Activated B cell treated with CpG ODN at 0.5 μM for 24 hours (primary cell): Measurements from ENCODE around the gene CHRND. TPM values are rescaled to one million over a fixed set of nuclear protein-coding genes. Genes with fewer than 3 reads are reported as not detected.

ENCODE experiments used
- ATAC-seq: fragments of 200-7000 bp; cut with Tn5 transposase; one replicate; pipeline ENCODE4 v1.10.0; 2021; ENCODE audit warnings: low read depth, mild to moderate bottlenecking, moderate library complexity
- CTCF ChIA-PET: fragments of 350-600 bp; sonication (Branson Sonifier 250); formaldehyde crosslinking; loops from one replicate; lab custom pipeline; 2021; ENCODE audit warnings: antibody characterized with exemption; lab: Charles Lee
- POLR2A ChIA-PET: fragments of 350-600 bp; sonication (Branson Sonifier 250); formaldehyde crosslinking; loops from one replicate; lab custom pipeline; 2021; ENCODE audit warnings: antibody characterized with exemption; lab: Charles Lee
- DNase-seq: peaks from one replicate; pipeline ENCODE4 v3.0.0; 2022
- H3K27ac Mint-ChIP-seq: one replicate; pipeline ENCODE4 v1.8.0; 2020; ENCODE audit warnings: mixed read lengths
- H3K27me3 Mint-ChIP-seq: one replicate; pipeline ENCODE4 v1.8.0; 2021; ENCODE audit warnings: mixed read lengths
- H3K36me3 Mint-ChIP-seq: one replicate; pipeline ENCODE4 v1.8.0; 2021; ENCODE audit warnings: low read depth, mixed read lengths
- H3K4me1 Mint-ChIP-seq: one replicate; pipeline ENCODE4 v1.8.0; 2021; ENCODE audit warnings: mixed read lengths
- H3K4me3 Mint-ChIP-seq: one replicate; pipeline ENCODE4 v1.8.0; 2020; ENCODE audit warnings: mild to moderate bottlenecking, mixed read lengths
- H3K9me3 Mint-ChIP-seq: one replicate; pipeline ENCODE4 v1.8.0; 2020; ENCODE audit warnings: mixed read lengths
- intact Hi-C: fragments of 100-400 bp; cut with micrococcal nuclease; formaldehyde crosslinking; loops from one replicate; pipeline ENCODE4 v1.15.1; 2024
- total RNA-seq: library from RNA; stranded (reverse); gene quantifications from 2 replicates; pipeline ENCODE4 v1.2.3, GENCODE V29; 2022
- TF ChIP-seq, protein P1 (sequence below): fragments of 200-600 bp; IDR thresholded peaks from one replicate; pipeline ENCODE4 v1.8.0; 2022; ENCODE audit warnings: antibody characterized with exemption, mild to moderate bottlenecking

Gene CHRND
- total RNA-seq, 1 donor from 2014 or later: not detected

DNA sequence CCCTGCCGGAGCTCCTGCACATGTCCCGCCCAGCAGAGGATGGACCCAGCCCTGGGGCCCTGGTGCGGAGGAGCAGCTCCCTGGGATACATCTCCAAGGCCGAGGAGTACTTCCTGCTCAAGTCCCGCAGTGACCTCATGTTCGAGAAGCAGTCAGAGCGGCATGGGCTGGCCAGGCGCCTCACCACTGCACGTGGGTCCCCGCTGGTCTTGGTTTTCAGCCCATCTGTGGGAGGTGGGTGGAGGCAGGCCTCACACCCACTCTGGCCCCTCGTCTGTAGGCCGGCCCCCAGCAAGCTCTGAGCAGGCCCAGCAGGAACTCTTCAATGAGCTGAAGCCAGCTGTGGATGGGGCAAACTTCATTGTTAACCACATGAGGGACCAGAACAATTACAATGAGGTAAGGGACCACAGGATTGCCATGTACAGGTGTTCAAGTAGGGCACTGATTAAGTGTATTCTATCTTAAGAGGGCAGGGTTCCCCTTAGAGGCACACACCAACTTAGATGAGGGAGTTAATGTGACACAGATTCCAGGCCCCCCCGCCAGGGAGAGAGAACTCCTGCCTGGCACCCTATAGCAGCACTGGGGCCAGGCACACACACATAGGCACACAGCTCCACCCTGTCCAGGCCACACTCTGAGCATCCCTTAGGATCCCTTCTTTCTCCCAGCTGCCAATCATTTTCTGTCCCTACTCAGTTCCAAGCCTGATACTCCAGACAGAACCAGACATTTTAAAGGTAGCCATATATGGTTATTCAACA, 8.2 kb downstream of the CHRND start:
- peaks cover 7% of the 10 kb centered on the region for H3K27me3 Mint-ChIP-seq
- no peak overlapping the region for H3K27ac Mint-ChIP-seq
- CTCF ChIA-PET: no interaction called here
- POLR2A ChIA-PET: no interaction called here
- intact Hi-C loops: no loop called here
- H3K4me3 Mint-ChIP-seq: no peak overlapping the region
- H3K36me3 Mint-ChIP-seq: no peaks in the 10 kb centered on the region
- TF ChIP-seq, protein P1, sequence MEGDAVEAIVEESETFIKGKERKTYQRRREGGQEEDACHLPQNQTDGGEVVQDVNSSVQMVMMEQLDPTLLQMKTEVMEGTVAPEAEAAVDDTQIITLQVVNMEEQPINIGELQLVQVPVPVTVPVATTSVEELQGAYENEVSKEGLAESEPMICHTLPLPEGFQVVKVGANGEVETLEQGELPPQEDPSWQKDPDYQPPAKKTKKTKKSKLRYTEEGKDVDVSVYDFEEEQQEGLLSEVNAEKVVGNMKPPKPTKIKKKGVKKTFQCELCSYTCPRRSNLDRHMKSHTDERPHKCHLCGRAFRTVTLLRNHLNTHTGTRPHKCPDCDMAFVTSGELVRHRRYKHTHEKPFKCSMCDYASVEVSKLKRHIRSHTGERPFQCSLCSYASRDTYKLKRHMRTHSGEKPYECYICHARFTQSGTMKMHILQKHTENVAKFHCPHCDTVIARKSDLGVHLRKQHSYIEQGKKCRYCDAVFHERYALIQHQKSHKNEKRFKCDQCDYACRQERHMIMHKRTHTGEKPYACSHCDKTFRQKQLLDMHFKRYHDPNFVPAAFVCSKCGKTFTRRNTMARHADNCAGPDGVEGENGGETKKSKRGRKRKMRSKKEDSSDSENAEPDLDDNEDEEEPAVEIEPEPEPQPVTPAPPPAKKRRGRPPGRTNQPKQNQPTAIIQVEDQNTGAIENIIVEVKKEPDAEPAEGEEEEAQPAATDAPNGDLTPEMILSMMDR: no peak
- DNase-seq (no peak), ATAC-seq (no peak)
- peaks cover 8% of the 10 kb centered on the region for H3K4me1 Mint-ChIP-seq
- H3K9me3 Mint-ChIP-seq: peaks cover 4% of the 10 kb centered on the region

DNA sequence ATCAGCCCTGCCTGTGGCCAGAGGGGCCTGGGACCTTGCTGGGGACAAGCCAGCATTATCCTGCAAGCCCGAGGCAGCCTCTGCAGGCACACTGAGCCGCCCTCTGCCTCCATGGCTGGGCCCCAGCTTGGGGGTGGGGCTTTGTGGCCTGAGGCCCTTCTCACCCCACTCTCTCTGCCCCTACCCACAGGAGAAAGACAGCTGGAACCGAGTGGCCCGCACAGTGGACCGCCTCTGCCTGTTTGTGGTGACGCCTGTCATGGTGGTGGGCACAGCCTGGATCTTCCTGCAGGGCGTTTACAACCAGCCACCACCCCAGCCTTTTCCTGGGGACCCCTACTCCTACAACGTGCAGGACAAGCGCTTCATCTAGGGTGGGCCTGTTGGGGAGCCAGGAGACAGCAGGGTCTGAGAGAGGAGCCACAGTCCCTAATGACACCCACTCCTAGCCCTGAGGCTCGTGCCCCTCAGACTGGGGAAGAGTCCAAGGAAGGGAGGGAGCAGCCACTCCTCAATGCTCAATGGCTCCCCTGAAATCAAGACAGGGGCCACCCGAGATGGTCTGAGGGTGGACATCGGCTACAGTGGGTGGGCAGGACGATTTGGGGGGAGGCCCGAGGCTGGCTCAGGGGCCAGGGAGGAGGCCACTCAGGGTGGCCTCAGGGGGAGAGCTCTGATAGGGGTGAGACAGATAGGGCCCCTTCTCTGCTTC, 9.1 kb downstream of the CHRND start:
- H3K9me3 Mint-ChIP-seq: peaks cover 4% of the 10 kb centered on the region
- TF ChIP-seq, protein P1: no peak
- DNase-seq (no peak), ATAC-seq (no peak)
- ChIA-PET CTCF (interaction anchor here (0.6 kb wide), 1 partner anchor 553 kb away, joined by 3 read pairs; no protein-coding TSS in a partner anchor), POLR2A (no interaction called here)
- peaks cover 9% of the 10 kb centered on the region for H3K4me1 Mint-ChIP-seq
- no peak overlapping the region for H3K27ac Mint-ChIP-seq
- no peak overlapping the region for H3K4me3 Mint-ChIP-seq
- H3K36me3 Mint-ChIP-seq: no peaks in the 10 kb centered on the region
- intact Hi-C loops: no loop called here
- H3K27me3 Mint-ChIP-seq: peaks cover 7% of the 10 kb centered on the region

DNA sequence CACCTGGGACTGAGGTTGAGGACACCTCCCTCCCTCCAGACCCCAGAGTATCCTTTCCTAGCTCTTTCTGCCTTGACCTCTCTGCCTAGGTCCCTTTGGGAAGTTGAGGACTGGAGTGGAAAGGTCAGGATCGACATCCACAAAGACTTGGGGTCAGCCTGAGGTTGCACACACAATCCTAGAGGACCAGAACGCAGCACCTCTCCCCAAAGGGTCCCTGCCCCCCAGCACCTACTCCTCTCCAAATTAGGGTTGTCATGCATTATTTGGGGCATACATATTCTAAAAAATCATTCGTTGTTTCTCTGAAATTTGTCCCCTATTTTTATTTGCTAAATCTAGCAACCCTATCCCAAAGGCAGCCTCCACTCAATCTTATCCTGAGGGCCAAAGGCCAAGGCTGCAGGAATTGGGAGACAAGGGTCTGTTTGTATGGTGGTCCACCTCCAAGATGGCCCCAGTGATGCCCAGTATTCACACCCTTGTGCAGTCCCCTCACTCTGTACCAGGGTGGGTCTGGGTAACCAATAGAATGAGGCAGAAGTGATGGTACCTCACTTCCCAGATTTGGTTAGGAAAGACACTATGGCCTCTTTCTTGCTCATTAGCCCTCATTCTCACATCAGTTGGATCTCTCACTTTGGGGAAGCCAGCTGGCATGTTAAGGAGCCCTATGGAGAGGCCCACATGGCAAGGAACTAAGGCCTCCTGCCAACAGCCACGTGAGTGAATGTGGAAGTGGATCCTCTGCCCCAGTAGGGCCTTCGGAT, 10.0 kb downstream of the CHRND start:
- ATAC-seq (no peak), DNase-seq (no peak)
- peaks cover 4% of the 10 kb centered on the region for H3K9me3 Mint-ChIP-seq
- no peak overlapping the region for H3K4me3 Mint-ChIP-seq
- H3K4me1 Mint-ChIP-seq: peaks cover 11% of the 10 kb centered on the region
- peaks cover 7% of the 10 kb centered on the region for H3K27me3 Mint-ChIP-seq
- CTCF ChIA-PET: interaction anchor here (0.6 kb wide), 1 partner anchor 554 kb away, joined by 3 read pairs; no protein-coding TSS in a partner anchor
- H3K36me3 Mint-ChIP-seq: no peaks in the 10 kb centered on the region
- POLR2A ChIA-PET: no interaction called here
- TF ChIP-seq, protein P1: no peak
- intact Hi-C loops: no loop called here
- H3K27ac Mint-ChIP-seq: no peak overlapping the region

DNA sequence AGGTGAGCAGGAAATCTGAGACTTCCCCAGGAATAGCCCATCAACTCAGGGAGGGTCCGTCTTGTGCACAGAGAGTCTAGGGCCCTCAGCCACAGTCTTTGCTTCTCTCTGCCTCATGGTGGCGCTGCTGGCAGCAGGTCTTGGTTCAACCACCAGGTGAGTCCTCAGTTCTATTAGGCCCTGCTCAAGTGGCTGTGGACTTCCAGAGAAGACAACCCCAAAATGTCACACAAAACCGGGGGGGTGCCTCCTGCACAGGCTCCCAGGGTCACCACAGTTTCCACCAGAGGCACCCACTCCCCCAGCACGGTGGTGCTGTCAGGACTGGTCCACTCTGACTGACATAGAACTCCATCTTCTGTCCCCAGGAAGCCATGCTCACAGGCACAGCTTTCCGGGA, 11.1 kb downstream of the CHRND start:
- CTCF ChIA-PET: no interaction called here
- POLR2A ChIA-PET: no interaction called here
- Mint-ChIP-seq H3K9me3 (peaks cover 4% of the 10 kb centered on the region), H3K36me3 (no peaks in the 10 kb centered on the region), H3K27ac (no peak overlapping the region), H3K27me3 (peaks cover 7% of the 10 kb centered on the region), H3K4me1 (peaks cover 15% of the 10 kb centered on the region), H3K4me3 (no peak overlapping the region)
- TF ChIP-seq, protein P1: no peak
- DNase-seq (no peak), ATAC-seq (no peak)
- intact Hi-C loops: no loop called here
